Measurements from ENCODE around the gene NR0B2. TPM values are rescaled to one million over a fixed set of nuclear protein-coding genes. Genes with fewer than 3 reads are reported as not detected.

NR0B2 gene
- total RNA-seq, 2 donors from 2014 or later, result 10.6 to 19.0 TPM

GRCh38 chr1:26915204-26915842 is 1.5 kb upstream of the NR0B2 start:
- peaks cover 0 to 5% of the 10 kb centered on the region in 2 donors for H3K4me1 ChIP-seq
- H3K36me3 ChIP-seq, result no peaks in the 10 kb centered on the region
- H3K4me3 ChIP-seq, result no peak overlapping the region
- TF ChIP-seq CTCF (IDR thresholded peaks at IDR 0.05), result no peak
- H3K27me3 ChIP-seq, result no peaks in the 10 kb centered on the region
- peak overlapping the region; percentile 84 to 92 for H3K27ac ChIP-seq
- no peak for DNase-seq (ENCODE audit: low spot score)
- H3K9me3 ChIP-seq, result no peaks in the 10 kb centered on the region

- no peak for DNase-seq (ENCODE audit: low spot score)
- no peaks in the 10 kb centered on the region for H3K9me3 ChIP-seq
- H3K27ac ChIP-seq, result peak overlapping the region; percentile 84 to 92
- no peak for TF ChIP-seq CTCF (IDR thresholded peaks at IDR 0.05)
- H3K4me1 ChIP-seq, result peaks cover 0 to 5% of the 10 kb centered on the region in 2 donors
- no peaks in the 10 kb centered on the region for H3K36me3 ChIP-seq
- H3K4me3 ChIP-seq, result peak overlapping the region; percentile 45 to 46
- no peaks in the 10 kb centered on the region for H3K27me3 ChIP-seq
Observed at GRCh38 chr1:26913389-26913753, 404 bp downstream of the NR0B2 start.

- Histone ChIP-seq H3K27me3 (no peaks in the 10 kb centered on the region), H3K36me3 (no peaks in the 10 kb centered on the region), H3K27ac (peak overlapping the region; percentile 84 to 92), H3K9me3 (no peaks in the 10 kb centered on the region), H3K4me1 (peaks cover 0 to 5% of the 10 kb centered on the region in 2 donors), H3K4me3 (peak overlapping the region; percentile 45 to 46)
- DNase-seq (ENCODE audit: low spot score), result no peak
- TF ChIP-seq CTCF (IDR thresholded peaks at IDR 0.05), result no peak
Observed at GRCh38 chr1:26912147-26912490, 1.7 kb downstream of the NR0B2 start.

- peak overlapping the region; percentile 35 to 84 for H3K27ac ChIP-seq
- no peaks in the 10 kb centered on the region for H3K9me3 ChIP-seq
- H3K36me3 ChIP-seq, result no peaks in the 10 kb centered on the region
- no peak for DNase-seq (ENCODE audit: low spot score)
- TF ChIP-seq CTCF (IDR thresholded peaks at IDR 0.05), result no peak
- H3K4me1 ChIP-seq, result peaks cover 0 to 5% of the 10 kb centered on the region in 2 donors
- no peak overlapping the region for H3K4me3 ChIP-seq
- H3K27me3 ChIP-seq, result no peaks in the 10 kb centered on the region
Observed at GRCh38 chr1:26911399-26912146, 2.2 kb downstream of the NR0B2 start.

GRCh38 chr1:26910343-26911160 is 3.2 kb downstream of the NR0B2 start:
- TF ChIP-seq CTCF (IDR thresholded peaks at IDR 0.05), result no peak
- Histone ChIP-seq H3K27ac (no peak overlapping the region), H3K27me3 (no peaks in the 10 kb centered on the region), H3K4me1 (peaks cover 0 to 5% of the 10 kb centered on the region in 2 donors), H3K36me3 (no peaks in the 10 kb centered on the region), H3K4me3 (no peak overlapping the region), H3K9me3 (no peaks in the 10 kb centered on the region)
- DNase-seq (ENCODE audit: low spot score), result no peak
